LNCaP clone FGC (cell line): ENCODE measurements around the gene MADD.

Experiments used
- DNase-seq: peaks from one replicate; pipeline ENCODE4 v3.0.0-alpha.2; 2011; ENCODE audit warnings: low read depth
- H3K4me3 ChIP-seq: 2 replicates; pipeline ENCODE4 v1.5.1; 2011; ENCODE audit warnings: mild to moderate bottlenecking, low read depth, low read length, control low read depth
- CTCF ChIP-seq: IDR thresholded peaks from 2 replicates; pipeline ENCODE4 v1.5.1; 2012; ENCODE audit warnings: mild to moderate bottlenecking; ENCODE audit not compliant: control insufficient read depth, insufficient read depth; ENCODE audit errors: extremely low read depth

Gene MADD

GRCh38 chr11:47296045-47296444, 26.1 kb downstream of the MADD start:
- no peak overlapping the region for H3K4me3 ChIP-seq

GRCh38 chr11:47299078-47299477, 29.1 kb downstream of the MADD start:
- TF ChIP-seq CTCF, result no peak
- no peak overlapping the region for H3K4me3 ChIP-seq
- DNase-seq, result no peak

More at GRCh38 chr11:47296045-47296444, 26.1 kb downstream of the MADD start:
- no peak for DNase-seq
- no peak for TF ChIP-seq CTCF

GRCh38 chr11:47302853-47303252, 32.9 kb downstream of the MADD start:
- no peak for DNase-seq
- TF ChIP-seq CTCF, result no peak
- no peak overlapping the region for H3K4me3 ChIP-seq

DNA sequence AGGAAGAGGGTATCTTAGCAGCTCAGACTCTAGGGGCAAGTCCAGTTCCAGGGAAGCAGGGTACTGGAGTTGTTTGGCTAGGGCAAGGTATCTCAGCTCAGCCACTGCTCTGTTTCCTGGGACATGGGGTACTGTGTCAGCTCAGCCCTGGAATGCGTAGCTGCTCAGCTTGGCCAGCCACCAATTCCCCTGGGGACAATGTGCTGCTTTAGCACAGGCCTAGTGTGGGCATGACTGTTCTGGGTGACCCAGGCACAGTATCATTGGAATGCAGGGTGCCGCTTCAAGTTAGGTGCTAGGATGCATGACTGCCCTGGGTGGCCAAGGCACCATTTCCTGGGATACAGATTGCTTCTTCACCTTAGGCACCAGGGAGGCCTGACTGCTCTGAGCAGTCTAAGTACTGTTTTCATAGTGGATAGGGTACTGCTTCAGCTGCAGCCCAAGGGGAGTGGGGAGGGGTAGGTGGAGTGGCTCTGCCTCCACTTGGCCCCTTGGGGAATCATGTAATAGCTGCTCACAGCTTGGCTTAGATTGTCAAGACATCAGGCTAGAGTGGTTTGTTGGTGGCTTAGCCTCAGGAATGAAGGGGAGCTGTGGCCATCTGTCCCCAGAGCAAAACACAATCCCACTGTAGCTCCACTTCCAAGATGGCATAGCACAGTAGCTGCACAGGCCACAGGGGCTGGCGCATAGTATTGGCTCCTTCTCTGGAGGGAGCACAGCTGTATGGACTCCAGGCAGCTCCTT, 36.0 kb downstream of the MADD start:
- H3K4me3 ChIP-seq, result no peak overlapping the region
- no peak for TF ChIP-seq CTCF
- DNase-seq, result no peak

DNA sequence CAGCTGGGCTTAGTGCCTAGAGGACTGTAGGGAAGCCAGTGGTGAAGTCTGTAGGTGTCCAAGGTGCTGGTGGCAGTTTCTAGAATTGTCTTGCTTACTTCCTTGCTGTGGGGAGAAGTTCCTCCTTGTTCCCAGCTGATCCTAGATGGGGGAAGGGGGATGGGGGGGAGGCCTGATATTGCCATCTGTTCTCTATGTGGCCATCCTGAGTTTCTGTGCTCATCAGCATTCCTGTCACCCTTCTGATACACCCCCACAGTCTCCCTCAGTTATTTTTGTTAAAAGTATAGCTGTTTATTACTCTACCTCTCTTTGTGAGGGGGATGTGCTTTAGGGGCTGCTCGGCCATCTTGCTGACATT, 36.5 kb downstream of the MADD start:
- DNase-seq, result no peak
- no peak overlapping the region for H3K4me3 ChIP-seq
- TF ChIP-seq CTCF, result no peak

GRCh38 chr11:47308050-47308823, 38.3 kb downstream of the MADD start:
- H3K4me3 ChIP-seq, result no peak overlapping the region
- no peak for DNase-seq
- no peak for TF ChIP-seq CTCF
